Mucosa of descending colon (tissue), 3 donors: Measurements from ENCODE around the gene LAMC1. TPM values are rescaled to one million over a fixed set of nuclear protein-coding genes. Genes with fewer than 3 reads are reported as not detected.

ENCODE experiments used
- ATAC-seq: fragments of 200-7000 bp; cut with Tn5 transposase; one replicate; pipeline ENCODE4 v1.9.1; 2020; ENCODE audit warnings: mild to moderate bottlenecking, moderate library complexity
- DNase-seq, 3 donors: peaks; one replicate each; pipeline ENCODE4 v3.0.0-alpha.2; 2020
- H3K36me3 ChIP-seq: fragments of 200-600 bp; one replicate; pipeline ENCODE4 v1.8.0; 2021; ENCODE audit warnings: low read depth, mild to moderate bottlenecking
- H3K4me1 ChIP-seq: fragments of 200-600 bp; one replicate; pipeline ENCODE4 v1.8.0; 2021; ENCODE audit warnings: low read depth, mild to moderate bottlenecking
- H3K4me3 ChIP-seq: fragments of 200-600 bp; one replicate; pipeline ENCODE4 v1.8.0; 2021; ENCODE audit warnings: mild to moderate bottlenecking
- H3K9me3 ChIP-seq: fragments of 200-600 bp; one replicate; pipeline ENCODE4 v1.8.0; 2021; ENCODE audit warnings: mild to moderate bottlenecking
- intact Hi-C, 2 donors: fragments of 100-400 bp; cut with DNase I in 1 of 2; cut with micrococcal nuclease in 1 of 2; formaldehyde crosslinking; loops; one replicate each; pipeline versions ENCODE4 v1.11.0 to v1.11.1; 2022; cut with DNase I, micrococcal nuclease
- total RNA-seq, 3 donors: library from RNA; stranded (reverse); fragmentation: NEBNext Ultra II Directional in 2 of 3; extraction: Animal tissue kit (Norgen Biotek cat#: 25700) in 2 of 3; gene quantifications; one replicate each; pipeline versions ENCODE4 v1.2.1 to v1.2.4, GENCODE V29; 2021 to 2023
- TF ChIP-seq, protein P1 (sequence below): fragments of 200-600 bp; IDR thresholded peaks from one replicate; pipeline ENCODE4 v1.8.0; 2022; ENCODE audit warnings: antibody characterized with exemption, mild to moderate bottlenecking
- donor health status: DM: no; HTN: no; CAD: no; lungs with moderate emphysema.
- donor health status: DM: no; HTN: no; CAD: no.
- donor health status: DM: no; HTN: yes; CAD: no.

The LAMC1 gene
- total RNA-seq, 3 donors from 2014 or later, result 22.5 to 137 (median 46.7) TPM

GRCh38 chr1:183150445-183150844 is 127.2 kb downstream of the LAMC1 start:
- Histone ChIP-seq H3K4me1 (no peaks in the 10 kb centered on the region), H3K4me3 (no peak overlapping the region), H3K9me3 (no peaks in the 10 kb centered on the region), H3K36me3 (no peaks in the 10 kb centered on the region)
- intact Hi-C loops, result no loop called here
- ATAC-seq, result no peak
- TF ChIP-seq, protein P1, sequence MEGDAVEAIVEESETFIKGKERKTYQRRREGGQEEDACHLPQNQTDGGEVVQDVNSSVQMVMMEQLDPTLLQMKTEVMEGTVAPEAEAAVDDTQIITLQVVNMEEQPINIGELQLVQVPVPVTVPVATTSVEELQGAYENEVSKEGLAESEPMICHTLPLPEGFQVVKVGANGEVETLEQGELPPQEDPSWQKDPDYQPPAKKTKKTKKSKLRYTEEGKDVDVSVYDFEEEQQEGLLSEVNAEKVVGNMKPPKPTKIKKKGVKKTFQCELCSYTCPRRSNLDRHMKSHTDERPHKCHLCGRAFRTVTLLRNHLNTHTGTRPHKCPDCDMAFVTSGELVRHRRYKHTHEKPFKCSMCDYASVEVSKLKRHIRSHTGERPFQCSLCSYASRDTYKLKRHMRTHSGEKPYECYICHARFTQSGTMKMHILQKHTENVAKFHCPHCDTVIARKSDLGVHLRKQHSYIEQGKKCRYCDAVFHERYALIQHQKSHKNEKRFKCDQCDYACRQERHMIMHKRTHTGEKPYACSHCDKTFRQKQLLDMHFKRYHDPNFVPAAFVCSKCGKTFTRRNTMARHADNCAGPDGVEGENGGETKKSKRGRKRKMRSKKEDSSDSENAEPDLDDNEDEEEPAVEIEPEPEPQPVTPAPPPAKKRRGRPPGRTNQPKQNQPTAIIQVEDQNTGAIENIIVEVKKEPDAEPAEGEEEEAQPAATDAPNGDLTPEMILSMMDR, result no peak
- DNase-seq, result no peak

- Histone ChIP-seq H3K4me3 (no peak overlapping the region), H3K4me1 (no peaks in the 10 kb centered on the region), H3K36me3 (no peaks in the 10 kb centered on the region), H3K9me3 (no peaks in the 10 kb centered on the region)
- intact Hi-C loops, result no loop called here
- TF ChIP-seq, protein P1, result no peak
- no peak for DNase-seq
- peak; percentile 71 for ATAC-seq
Measured at GRCh38 chr1:183152180-183152579, 129.0 kb downstream of the LAMC1 start.

- DNase-seq, result no peak
- Histone ChIP-seq H3K4me3 (no peak overlapping the region), H3K4me1 (no peaks in the 10 kb centered on the region), H3K9me3 (no peaks in the 10 kb centered on the region), H3K36me3 (no peaks in the 10 kb centered on the region)
- intact Hi-C loops, result no loop called here
- ATAC-seq, result no peak
- TF ChIP-seq, protein P1, result no peak
Measured at GRCh38 chr1:183155939-183156338, 132.7 kb downstream of the LAMC1 start.

- Histone ChIP-seq H3K36me3 (no peaks in the 10 kb centered on the region), H3K4me1 (no peaks in the 10 kb centered on the region), H3K4me3 (no peak overlapping the region), H3K9me3 (no peaks in the 10 kb centered on the region)
- TF ChIP-seq, protein P1, result no peak
- peak; percentile 100 for ATAC-seq
- peak; percentile 90 to 93 (median 92) for DNase-seq
- intact Hi-C loops, result no loop called here
Measured at GRCh38 chr1:183159960-183160359, 136.7 kb downstream of the LAMC1 start.

DNA sequence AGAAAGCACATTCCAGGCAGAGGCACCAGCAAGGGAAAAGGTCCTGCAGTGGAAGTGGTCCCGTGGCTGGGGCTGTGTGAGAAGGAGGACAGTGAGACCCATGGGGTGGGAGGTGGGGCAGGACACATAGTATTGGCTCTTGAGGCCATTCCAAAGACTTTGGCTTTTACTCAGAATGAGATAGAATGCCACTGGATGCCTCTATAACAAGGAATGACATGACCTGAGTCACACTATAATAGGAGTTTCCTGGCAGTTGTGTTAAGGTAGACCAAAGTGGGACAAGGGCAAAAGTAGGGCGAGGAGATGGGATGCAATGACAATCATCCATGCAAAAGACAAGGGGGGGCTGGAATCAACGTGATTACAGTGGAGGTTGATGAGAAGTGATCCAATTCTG is 138.2 kb downstream of the LAMC1 start:
- ATAC-seq (no peak), DNase-seq (no peak)
- intact Hi-C loops, result no loop called here
- Histone ChIP-seq H3K4me1 (no peaks in the 10 kb centered on the region), H3K36me3 (no peaks in the 10 kb centered on the region), H3K4me3 (no peak overlapping the region), H3K9me3 (no peaks in the 10 kb centered on the region)
- TF ChIP-seq, protein P1, result no peak

GRCh38 chr1:183163316-183163715 is 140.1 kb downstream of the LAMC1 start:
- Histone ChIP-seq H3K4me3 (no peak overlapping the region), H3K36me3 (no peaks in the 10 kb centered on the region), H3K9me3 (no peaks in the 10 kb centered on the region), H3K4me1 (no peaks in the 10 kb centered on the region)
- TF ChIP-seq, protein P1, result no peak
- no peak for ATAC-seq
- no peak for DNase-seq
- intact Hi-C loops, result no loop called here
